Ovary (tissue), 3 donors: Measurements from ENCODE around the gene ZNG1A.
"Not testable (repeated sequence)": the region's sequence is repeated elsewhere in the genome, so short reads cannot be mapped to it uniquely, and the experiment has no call there.

Experiments
- CTCF ChIP-seq, 3 donors: fragments of 450-650 bp in 2 of 3; fragments of 200-600 bp in 1 of 3; IDR thresholded peaks; one replicate each; pipeline versions ENCODE4 v1.5.1 to v1.8.0; 2016 to 2022; ENCODE audit warnings: antibody characterized with exemption in 3 of 3, mild to moderate bottlenecking in 1 of 3
- EP300 ChIP-seq: sonication (generic); formaldehyde crosslinking; IDR thresholded peaks from one replicate; pipeline ENCODE4 v1.6.1; 2017; ENCODE audit warnings: antibody characterized with exemption
- POLR2A ChIP-seq: fragments of 450-650 bp; IDR thresholded peaks from one replicate; pipeline ENCODE4 v1.6.1; 2017; ENCODE audit warnings: antibody characterized with exemption, mild to moderate bottlenecking, moderate library complexity
- donor health status: DM: no; HTN: no; CAD: no.

GRCh38 chr9:159871-160270 is 19.0 kb downstream of the ZNG1A start:
- not testable (repeated sequence) for TF ChIP-seq POLR2A; CTCF (IDR thresholded peaks at IDR 0.05); EP300
